ENCODE results near the gene ZIC1.

ZIC1 gene

GRCh38 chr3:147380977-147381376 is 28.2 kb upstream of the ZIC1 start:
- DNase-seq, result no peak

GRCh38 chr3:147381596-147381995 is 27.6 kb upstream of the ZIC1 start:
- no peak for DNase-seq

GRCh38 chr3:147383617-147384016 is 25.5 kb upstream of the ZIC1 start:
- DNase-seq, result no peak

DNA sequence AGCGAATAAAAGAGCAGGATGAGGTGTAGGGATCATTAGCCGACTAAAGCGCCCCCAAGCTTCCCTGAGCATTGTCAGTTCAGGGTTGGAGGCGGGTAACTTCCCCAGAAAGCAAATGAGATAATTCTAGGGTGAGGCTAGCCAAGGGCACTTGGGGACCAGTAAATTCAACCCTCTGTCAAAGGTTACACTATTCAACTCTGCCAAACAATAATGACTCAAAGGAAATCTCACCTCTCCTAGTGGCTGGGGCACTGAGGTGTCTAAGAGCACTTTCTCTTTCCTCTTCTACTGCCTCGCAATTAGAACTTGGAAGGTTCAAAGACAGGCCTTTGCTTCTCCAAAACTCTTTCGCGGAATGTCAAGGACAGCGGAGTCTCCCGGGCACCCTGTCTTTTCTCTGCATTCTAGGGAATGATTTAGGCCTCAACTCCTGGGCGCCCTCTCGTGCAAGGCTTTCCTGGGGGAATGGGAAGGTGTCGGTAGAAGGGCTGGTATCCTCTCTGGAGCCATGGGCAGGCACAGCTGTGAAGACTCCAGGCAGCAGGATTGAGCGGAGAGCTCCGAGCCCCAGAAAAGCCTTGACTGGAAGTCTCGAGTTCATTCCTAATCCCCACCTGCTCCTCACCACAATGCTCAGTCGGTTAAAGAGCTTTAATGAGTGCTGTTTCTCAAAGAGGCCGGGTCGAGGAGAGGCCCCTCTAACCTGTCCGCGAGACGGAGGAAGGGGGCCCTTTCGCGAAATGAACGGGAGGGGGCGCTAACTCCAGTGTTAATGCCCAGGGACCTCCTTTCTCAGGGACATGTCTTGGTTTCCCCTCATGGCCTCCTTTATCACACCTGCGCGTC is 24.7 kb upstream of the ZIC1 start:
- DNase-seq, result no peak

GRCh38 chr3:147385059-147386012 is 23.8 kb upstream of the ZIC1 start:
- DNase-seq, result no peak

- DNase-seq, result no peak
Measured at GRCh38 chr3:147387291-147387884, 21.8 kb upstream of the ZIC1 start.

- DNase-seq, result no peak
Measured at GRCh38 chr3:147387885-147388699, 21.1 kb upstream of the ZIC1 start.

DNA sequence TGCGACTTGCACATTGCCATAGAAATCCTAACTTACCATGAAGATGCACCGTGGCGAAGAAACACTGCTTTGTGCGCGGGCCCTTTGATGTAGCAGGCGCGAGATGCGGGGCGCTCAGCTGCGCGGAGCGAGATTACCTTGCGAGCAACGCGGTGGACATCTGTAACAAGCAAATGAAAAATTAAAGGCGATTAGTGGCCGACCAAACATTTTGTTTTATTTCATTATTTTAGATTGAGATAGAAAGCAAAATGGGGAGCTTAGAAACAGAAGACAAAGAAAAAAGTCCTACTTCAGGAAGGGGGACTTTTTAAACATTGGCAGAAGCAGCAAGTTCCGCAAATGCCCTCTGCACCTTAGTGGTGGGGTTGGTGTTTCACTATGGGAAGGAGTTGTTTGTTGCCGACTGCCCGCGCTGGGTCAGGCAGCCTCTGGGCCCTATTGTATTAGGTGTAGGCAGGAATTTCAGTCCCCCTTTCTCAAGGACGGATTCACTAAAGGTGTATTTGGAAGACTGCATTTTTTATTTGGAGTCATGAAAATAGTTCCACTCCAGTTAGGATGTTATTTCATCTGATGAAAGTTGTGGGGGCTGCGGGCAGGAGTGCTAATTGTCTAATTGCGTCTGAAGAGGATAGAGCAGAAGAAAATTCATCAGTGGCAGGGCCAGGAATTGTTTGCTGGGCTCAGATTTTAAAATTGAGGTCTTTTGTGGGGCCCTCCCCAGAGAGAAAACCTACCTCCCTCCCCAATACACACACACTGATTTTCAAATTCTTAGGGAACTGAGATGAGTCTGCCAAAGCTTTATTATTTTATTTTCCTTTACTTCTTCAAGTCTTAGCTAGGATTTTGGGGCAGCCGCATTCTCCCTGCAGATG is 20.2 kb upstream of the ZIC1 start:
- DNase-seq, result no peak

GRCh38 chr3:147389717-147390116 is 19.4 kb upstream of the ZIC1 start:
- DNase-seq, result no peak

- no peak for DNase-seq
Measured at GRCh38 chr3:147390589-147391569, 18.3 kb upstream of the ZIC1 start.

GRCh38 chr3:147391781-147392624 is 17.2 kb upstream of the ZIC1 start:
- no peak for DNase-seq

DNA sequence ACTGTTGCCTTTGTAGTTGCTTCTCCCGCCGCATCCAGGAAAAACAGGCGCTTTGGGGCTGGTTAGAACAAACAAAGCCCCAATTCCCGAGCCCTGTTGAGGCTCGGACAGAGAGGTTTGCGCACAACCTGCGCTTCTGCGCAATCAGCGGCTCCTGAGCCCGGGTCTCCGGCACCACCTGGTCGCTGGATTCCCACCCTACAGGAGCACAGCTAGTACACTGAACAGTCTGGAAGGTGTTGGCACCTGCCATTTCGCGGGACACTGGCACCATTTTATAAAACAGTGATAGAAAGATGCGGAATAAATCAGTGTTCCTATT is 16.6 kb upstream of the ZIC1 start:
- DNase-seq, result no peak

GRCh38 chr3:147393261-147393942 is 15.8 kb upstream of the ZIC1 start:
- DNase-seq, result no peak

DNA sequence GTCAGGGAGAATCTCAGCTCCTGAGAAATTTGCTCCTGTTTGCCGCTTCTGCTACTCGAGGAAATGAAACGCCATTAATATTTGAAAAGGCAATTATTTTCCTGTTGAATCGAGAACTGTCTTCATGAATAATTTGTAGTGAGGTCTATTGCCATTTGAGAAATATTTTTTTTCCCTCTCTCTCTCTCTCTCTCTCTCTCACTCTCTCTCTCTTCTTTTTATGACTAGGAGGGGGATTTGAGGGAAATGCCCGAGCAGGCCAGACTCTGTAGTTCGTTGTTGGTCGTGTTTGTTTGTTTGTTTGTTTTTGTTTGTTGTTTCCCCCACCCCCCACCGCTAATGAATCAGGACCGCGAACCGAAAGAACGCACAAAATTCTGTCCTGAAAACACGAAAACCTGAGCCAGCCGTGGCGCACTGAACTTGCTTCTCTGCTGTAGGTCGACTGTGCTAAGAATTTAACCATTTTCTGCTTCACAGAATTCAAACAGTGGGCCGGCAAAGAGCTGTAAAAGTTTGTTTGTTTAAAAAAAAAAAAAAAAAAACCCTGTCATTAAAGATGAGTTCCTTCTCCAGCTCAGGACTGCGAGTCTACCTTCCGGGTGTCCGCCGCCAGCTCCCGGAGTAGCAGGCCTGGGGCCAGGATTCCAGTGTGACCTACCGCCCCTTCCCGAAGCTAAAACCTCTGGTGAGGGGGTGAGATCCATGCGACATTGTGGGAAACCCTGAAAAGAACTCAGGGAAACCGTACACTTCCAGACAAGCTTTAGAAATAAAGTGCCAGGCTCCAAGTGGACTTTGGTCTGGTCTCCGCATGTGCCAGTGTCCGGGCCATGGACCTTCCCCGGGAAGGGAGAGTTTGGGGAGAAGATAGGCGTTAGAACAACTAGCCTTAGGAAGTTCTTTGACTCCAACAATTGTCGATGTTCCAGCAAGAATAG is 15.0 kb upstream of the ZIC1 start:
- no peak for DNase-seq

DNA sequence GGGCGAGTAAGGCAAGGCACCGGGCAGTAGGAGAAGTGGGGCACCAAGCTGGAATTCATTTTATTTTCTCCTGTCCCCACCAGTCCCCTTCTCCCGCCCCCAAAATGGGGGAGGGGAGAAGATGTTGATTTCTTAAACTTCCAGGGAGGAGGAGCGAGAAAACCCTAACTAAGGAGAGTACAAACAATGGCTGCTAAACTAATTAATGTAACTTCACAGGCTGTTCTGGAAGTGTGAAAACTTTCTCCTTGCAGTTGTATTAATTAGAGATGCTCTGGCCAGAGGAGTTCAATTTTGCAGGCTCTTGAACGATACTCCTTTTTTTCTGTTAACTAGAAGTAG is 14.3 kb upstream of the ZIC1 start:
- DNase-seq, result no peak

DNA sequence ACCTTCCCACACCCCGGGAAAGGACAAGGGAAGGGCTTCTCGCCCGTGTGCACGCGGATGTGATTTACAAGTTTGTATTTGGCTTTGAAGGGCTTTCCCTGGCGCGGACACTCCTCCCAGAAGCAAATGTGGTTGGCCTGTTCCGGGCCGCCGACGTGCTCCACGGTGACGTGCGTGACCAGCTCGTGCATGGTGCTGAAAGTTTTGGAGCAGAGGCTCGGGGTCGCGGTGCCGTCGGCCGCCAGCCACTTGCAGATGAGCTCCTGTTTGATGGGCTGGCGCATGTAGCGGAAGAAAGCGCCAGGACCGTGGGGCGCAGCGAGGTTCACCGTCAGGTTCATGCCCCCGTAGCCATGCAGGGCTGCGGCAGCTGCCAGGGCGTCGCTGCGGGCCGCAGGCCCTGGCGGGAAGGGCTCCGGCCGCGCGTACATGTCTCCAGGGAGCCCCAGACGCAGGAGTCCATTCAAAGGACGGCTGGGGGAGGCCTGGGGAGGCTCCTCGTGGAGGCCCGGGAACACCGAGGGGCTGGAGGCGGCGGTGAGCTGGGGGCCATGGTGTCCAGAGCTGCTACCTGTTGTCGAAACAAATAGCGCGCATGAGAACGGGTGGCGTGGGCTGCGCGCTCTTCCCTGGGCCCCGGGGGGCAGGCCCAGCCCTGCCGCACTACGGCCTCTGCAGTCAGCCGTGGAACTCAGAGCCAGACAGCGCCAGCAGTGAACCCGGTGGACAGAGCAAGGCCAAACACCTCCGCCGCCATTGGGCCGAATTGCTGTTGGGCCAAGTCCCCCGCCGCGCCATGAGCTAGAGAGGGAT is 13.1 kb upstream of the ZIC1 start:
- no peak for DNase-seq

GRCh38 chr3:147396712-147397046 is 12.5 kb upstream of the ZIC1 start:
- DNase-seq, result no peak

Measured in NCI-H2081 treated with DMSO at 0.1 percent for 48 hours (cell line).